Thyroid gland (tissue), 4 donors: Measurements from ENCODE around the gene PER3. TPM values are rescaled to one million over a fixed set of nuclear protein-coding genes. Genes with fewer than 3 reads are reported as not detected.

ENCODE experiments used
- DNase-seq, 2 donors: peaks; one replicate each; pipeline ENCODE4 v3.0.0-alpha.2; 2019
- H3K27ac ChIP-seq, 3 donors: fragments of 200-600 bp; sonication (generic); 1 replicate in 2 of 3; 2 replicates in 1 of 3; pipeline ENCODE4 v1.5.1; 2016 to 2019; ENCODE audit warnings: mild to moderate bottlenecking in 1 of 3, moderate library complexity in 1 of 3
- H3K27me3 ChIP-seq: fragments of 200-600 bp; sonication (generic); one replicate; pipeline ENCODE4 v1.5.1; 2019
- H3K36me3 ChIP-seq, 2 donors: fragments of 200-600 bp; sonication (generic); one replicate each; pipeline ENCODE4 v1.5.1; 2016 to 2019
- H3K4me1 ChIP-seq, 2 donors: fragments of 200-600 bp; sonication (generic); one replicate each; pipeline ENCODE4 v1.5.1; 2017 to 2019
- H3K4me3 ChIP-seq, 3 donors: fragments of 200-600 bp; sonication (generic); replicated peaks in 1 of 3; 1 replicate in 2 of 3; 2 replicates in 1 of 3; pipeline ENCODE4 v1.5.1; 2016; ENCODE audit warnings: mild to moderate bottlenecking in 1 of 3
- H3K9me3 ChIP-seq: fragments of 200-600 bp; sonication (generic); one replicate; pipeline ENCODE4 v1.5.1; 2017
- POLR2A ChIP-seq, 2 donors: fragments of 450-650 bp; IDR thresholded peaks; one replicate each; pipeline ENCODE4 v1.6.1; 2017; ENCODE audit warnings: antibody characterized with exemption in 2 of 2, mild to moderate bottlenecking in 2 of 2, moderate library complexity in 1 of 2
- WGBS, 2 donors: methylation state at CpG; one replicate each; pipeline ENCODE4 v1.1.5; 2017; 5-methylcytosine and 5-hydroxymethylcytosine counted together
- intact Hi-C: fragments of 100-400 bp; cut with DNase I; formaldehyde crosslinking; loops from one replicate; pipeline ENCODE4 v1.15.1; 2023
- total RNA-seq, 4 donors: library from RNA; depleted of rRNA; stranded (reverse); fragments of >200 nt; gene quantifications; one replicate each; pipeline ENCODE4 v1.2.3, GENCODE V29; 2016
- TF ChIP-seq, protein P1 (sequence below), 6 experiments: fragments of 200-600 bp in 3 of 6; fragments of 450-650 bp in 3 of 6; sonication (generic) in 3 of 6; IDR thresholded peaks; one replicate each; pipeline ENCODE4 v1.5.1; 2016 to 2019; ENCODE audit warnings: antibody characterized with exemption in 6 of 6, mild to moderate bottlenecking in 2 of 6, inconsistent platforms in 1 of 6, moderate library complexity in 1 of 6

PER3 gene
- total RNA-seq, 4 donors from 2014 or later = 8.9 to 30.9 (median 20.9) TPM

DNA sequence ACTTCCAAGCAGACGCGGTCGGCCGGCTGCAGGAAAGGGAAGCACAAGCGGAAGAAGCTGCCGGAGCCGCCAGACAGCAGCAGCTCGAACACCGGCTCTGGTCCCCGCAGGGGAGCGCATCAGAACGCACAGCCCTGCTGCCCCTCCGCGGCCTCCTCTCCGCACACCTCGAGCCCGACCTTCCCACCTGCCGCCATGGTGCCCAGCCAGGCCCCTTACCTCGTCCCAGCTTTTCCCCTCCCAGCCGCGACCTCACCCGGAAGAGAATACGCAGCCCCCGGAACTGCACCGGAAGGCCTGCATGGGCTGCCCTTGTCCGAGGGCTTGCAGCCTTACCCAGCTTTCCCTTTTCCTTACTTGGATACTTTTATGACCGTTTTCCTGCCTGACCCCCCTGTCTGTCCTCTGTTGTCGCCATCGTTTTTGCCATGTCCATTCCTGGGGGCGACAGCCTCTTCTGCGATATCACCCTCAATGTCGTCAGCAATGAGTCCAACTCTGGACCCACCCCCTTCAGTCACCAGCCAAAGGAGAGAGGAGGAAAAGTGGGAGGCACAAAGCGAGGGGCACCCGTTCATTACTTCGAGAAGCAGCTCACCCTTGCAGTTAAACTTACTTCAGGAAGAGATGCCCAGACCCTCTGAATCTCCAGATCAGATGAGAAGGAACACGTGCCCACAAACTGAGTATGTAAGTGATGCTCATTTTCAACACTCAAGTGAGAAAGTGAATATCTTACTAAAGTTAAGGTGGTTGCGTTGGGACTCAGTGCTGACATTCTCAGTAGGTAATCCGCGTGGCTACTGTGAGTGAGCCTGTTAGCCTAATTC lies 43.2 kb downstream of the PER3 start:
- Histone ChIP-seq H3K36me3 (peaks cover 16 to 24% of the 10 kb centered on the region in 2 donors), H3K4me1 (no peaks in the 10 kb centered on the region), H3K4me3 (no peak overlapping the region), H3K27ac (no peak overlapping the region), H3K27me3 (no peaks in the 10 kb centered on the region), H3K9me3 (no peaks in the 10 kb centered on the region)
- intact Hi-C loops = no loop called here
- DNase-seq = peak in 1 of 2 donors; percentile 3
- WGBS, 2 donors = 80 to 87% methylated on average over 39 of the region's 39 CpGs
- TF ChIP-seq POLR2A (IDR thresholded peaks at IDR 0.05) = no peak
- TF ChIP-seq, protein P1, sequence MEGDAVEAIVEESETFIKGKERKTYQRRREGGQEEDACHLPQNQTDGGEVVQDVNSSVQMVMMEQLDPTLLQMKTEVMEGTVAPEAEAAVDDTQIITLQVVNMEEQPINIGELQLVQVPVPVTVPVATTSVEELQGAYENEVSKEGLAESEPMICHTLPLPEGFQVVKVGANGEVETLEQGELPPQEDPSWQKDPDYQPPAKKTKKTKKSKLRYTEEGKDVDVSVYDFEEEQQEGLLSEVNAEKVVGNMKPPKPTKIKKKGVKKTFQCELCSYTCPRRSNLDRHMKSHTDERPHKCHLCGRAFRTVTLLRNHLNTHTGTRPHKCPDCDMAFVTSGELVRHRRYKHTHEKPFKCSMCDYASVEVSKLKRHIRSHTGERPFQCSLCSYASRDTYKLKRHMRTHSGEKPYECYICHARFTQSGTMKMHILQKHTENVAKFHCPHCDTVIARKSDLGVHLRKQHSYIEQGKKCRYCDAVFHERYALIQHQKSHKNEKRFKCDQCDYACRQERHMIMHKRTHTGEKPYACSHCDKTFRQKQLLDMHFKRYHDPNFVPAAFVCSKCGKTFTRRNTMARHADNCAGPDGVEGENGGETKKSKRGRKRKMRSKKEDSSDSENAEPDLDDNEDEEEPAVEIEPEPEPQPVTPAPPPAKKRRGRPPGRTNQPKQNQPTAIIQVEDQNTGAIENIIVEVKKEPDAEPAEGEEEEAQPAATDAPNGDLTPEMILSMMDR (IDR thresholded peaks at IDR 0.05) = no peak

DNA sequence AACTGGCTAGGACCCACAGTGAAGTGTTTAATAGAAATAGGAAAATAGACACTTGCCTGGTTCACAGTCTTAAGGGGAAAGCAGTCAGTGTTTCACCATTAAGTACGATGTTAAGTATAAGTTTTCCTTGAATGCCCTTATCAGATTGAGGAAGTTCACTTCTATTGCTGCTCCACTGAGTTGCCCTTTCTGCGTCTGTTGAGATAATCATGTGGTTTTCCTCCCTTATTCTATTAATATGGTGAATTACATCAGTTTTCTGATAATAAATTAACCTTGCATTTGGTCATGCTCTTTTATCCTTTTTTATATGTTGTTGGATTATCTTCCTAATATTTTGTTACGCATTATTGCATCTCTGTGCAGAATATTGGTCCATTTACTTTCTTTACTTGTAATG lies 47.4 kb downstream of the PER3 start:
- intact Hi-C loops = no loop called here
- Histone ChIP-seq H3K27ac (no peak overlapping the region), H3K4me3 (no peak overlapping the region), H3K9me3 (no peaks in the 10 kb centered on the region), H3K36me3 (peaks cover 18 to 30% of the 10 kb centered on the region in 2 donors), H3K4me1 (no peaks in the 10 kb centered on the region), H3K27me3 (no peaks in the 10 kb centered on the region)
- 65 to 74% methylated on average over 3 of the region's 3 CpGs for WGBS, 2 donors
- DNase-seq = no peak
- TF ChIP-seq POLR2A (IDR thresholded peaks at IDR 0.05) = no peak
- TF ChIP-seq, protein P1 (IDR thresholded peaks at IDR 0.05) = no peak

GRCh38 chr1:7833035-7833434 lies 48.9 kb downstream of the PER3 start:
- TF ChIP-seq, protein P1 (IDR thresholded peaks at IDR 0.05) = no peak
- TF ChIP-seq POLR2A (IDR thresholded peaks at IDR 0.05) = no peak
- no peaks in the 10 kb centered on the region for H3K9me3 ChIP-seq
- intact Hi-C loops = no loop called here
- H3K27ac ChIP-seq = no peak overlapping the region
- H3K4me3 ChIP-seq = no peak overlapping the region
- no peaks in the 10 kb centered on the region for H3K4me1 ChIP-seq
- H3K36me3 ChIP-seq = peaks cover 21 to 32% of the 10 kb centered on the region in 2 donors
- no peak for DNase-seq
- H3K27me3 ChIP-seq = no peaks in the 10 kb centered on the region

DNA sequence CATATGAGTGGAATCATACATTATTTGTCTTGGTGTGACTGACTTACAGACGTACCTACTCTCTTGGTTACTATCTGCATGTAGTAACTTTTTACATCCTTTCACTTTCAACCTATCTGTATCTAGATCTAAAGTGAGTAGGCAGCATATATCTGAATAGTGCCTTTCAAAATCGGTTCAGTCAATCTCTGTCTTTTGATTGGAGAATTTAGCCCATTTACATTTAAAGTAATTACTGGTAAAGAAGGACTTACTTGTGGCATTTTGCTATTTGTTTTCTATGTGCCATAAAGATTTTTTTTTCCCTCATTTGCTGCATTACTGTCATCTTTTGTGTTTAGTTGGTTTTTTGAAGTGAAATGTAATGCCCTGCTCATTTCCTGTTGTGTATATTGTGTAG lies 54.6 kb downstream of the PER3 start:
- Histone ChIP-seq H3K4me3 (no peak overlapping the region), H3K9me3 (no peaks in the 10 kb centered on the region), H3K27ac (no peak overlapping the region), H3K36me3 (peaks cover 40 to 51% of the 10 kb centered on the region in 2 donors), H3K27me3 (no peaks in the 10 kb centered on the region), H3K4me1 (no peaks in the 10 kb centered on the region)
- WGBS, 2 donors = 95 to 99% methylated on average over 2 of the region's 2 CpGs
- no peak for DNase-seq
- intact Hi-C loops = no loop called here
- TF ChIP-seq, protein P1 (IDR thresholded peaks at IDR 0.05) = no peak
- TF ChIP-seq POLR2A (IDR thresholded peaks at IDR 0.05) = no peak

DNA sequence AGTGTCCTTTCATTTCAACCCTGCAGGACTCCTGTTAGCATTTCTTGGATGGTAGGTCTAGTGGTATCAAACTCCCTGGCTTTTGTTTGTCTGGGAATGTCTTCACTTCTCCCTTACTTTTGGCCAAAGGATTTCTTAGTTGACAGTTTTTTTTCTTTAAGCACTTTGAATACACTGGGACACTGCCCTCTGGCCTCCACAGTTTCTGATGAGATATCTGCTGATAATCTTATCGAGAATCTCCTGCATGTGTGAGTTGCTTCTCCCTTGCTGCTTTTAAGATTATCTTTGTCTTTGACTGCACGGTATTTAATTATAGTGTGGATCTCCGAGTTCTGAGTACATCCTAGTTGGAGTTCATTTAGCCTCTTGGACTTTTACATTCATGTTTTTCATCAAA lies 55.4 kb downstream of the PER3 start:
- WGBS, 2 donors = 90 to 94% methylated on average over 3 of the region's 3 CpGs
- Histone ChIP-seq H3K27ac (no peak overlapping the region), H3K4me3 (no peak overlapping the region), H3K4me1 (no peaks in the 10 kb centered on the region), H3K27me3 (no peaks in the 10 kb centered on the region), H3K9me3 (no peaks in the 10 kb centered on the region), H3K36me3 (peaks cover 40 to 59% of the 10 kb centered on the region in 2 donors)
- intact Hi-C loops = no loop called here
- DNase-seq = no peak
- TF ChIP-seq, protein P1 (IDR thresholded peaks at IDR 0.05) = no peak
- TF ChIP-seq POLR2A (IDR thresholded peaks at IDR 0.05) = no peak
